Activated CD4-positive, alpha-beta T cell treated with anti-CD3 and anti-CD28 coated beads, Interleukin-2, amount 50 U/mL, for 48 hours (primary cell): Measurements from ENCODE around the gene DROSHA.

Experiments
- DNase-seq, 2 experiments: peaks; one replicate each; pipeline ENCODE4 v3.0.0-alpha.2; 2020

DROSHA gene

GRCh38 chr5:31516802-31517201 lies 15.1 kb downstream of the DROSHA start:
- no peak for DNase-seq

GRCh38 chr5:31511305-31511704 lies 20.6 kb downstream of the DROSHA start:
- no peak for DNase-seq

GRCh38 chr5:31504529-31504928 lies 27.4 kb downstream of the DROSHA start:
- no peak for DNase-seq

- no peak for DNase-seq
These were observed 29.4 kb downstream of the DROSHA start for GRCh38 chr5:31502506-31502905.

GRCh38 chr5:31500256-31500655 lies 31.6 kb downstream of the DROSHA start:
- DNase-seq, result no peak

GRCh38 chr5:31496891-31497290 lies 35.0 kb downstream of the DROSHA start:
- DNase-seq, result no peak

- DNase-seq, result no peak
These were observed 35.6 kb downstream of the DROSHA start for GRCh38 chr5:31496301-31496700.

GRCh38 chr5:31495336-31495735 lies 36.6 kb downstream of the DROSHA start:
- DNase-seq, result no peak

GRCh38 chr5:31492869-31493268 lies 39.0 kb downstream of the DROSHA start:
- no peak for DNase-seq

GRCh38 chr5:31487506-31487905 lies 44.4 kb downstream of the DROSHA start:
- no peak for DNase-seq

- DNase-seq, result no peak
These were observed 45.5 kb downstream of the DROSHA start for GRCh38 chr5:31486441-31486840.

GRCh38 chr5:31485376-31486207 lies 46.3 kb downstream of the DROSHA start:
- DNase-seq, result no peak

- DNase-seq, result no peak
These were observed 50.2 kb downstream of the DROSHA start for GRCh38 chr5:31481531-31482165.

GRCh38 chr5:31479706-31480105 lies 52.2 kb downstream of the DROSHA start:
- no peak for DNase-seq

GRCh38 chr5:31478901-31479300 lies 53.0 kb downstream of the DROSHA start:
- DNase-seq, result no peak

GRCh38 chr5:31477971-31478370 lies 53.9 kb downstream of the DROSHA start:
- no peak for DNase-seq

GRCh38 chr5:31477516-31477915 lies 54.4 kb downstream of the DROSHA start:
- DNase-seq, result no peak

GRCh38 chr5:31476738-31477141 lies 55.2 kb downstream of the DROSHA start:
- DNase-seq, result no peak

GRCh38 chr5:31471916-31472315 lies 60.0 kb downstream of the DROSHA start:
- no peak for DNase-seq

GRCh38 chr5:31471040-31471439 lies 60.9 kb downstream of the DROSHA start:
- no peak for DNase-seq

GRCh38 chr5:31470608-31471007 lies 61.3 kb downstream of the DROSHA start:
- no peak for DNase-seq

GRCh38 chr5:31469886-31470285 lies 62.0 kb downstream of the DROSHA start:
- DNase-seq, result no peak

GRCh38 chr5:31469466-31469865 lies 62.4 kb downstream of the DROSHA start:
- DNase-seq, result no peak

GRCh38 chr5:31465291-31465690 lies 66.6 kb downstream of the DROSHA start:
- DNase-seq, result no peak

- no peak for DNase-seq
These were observed 67.8 kb downstream of the DROSHA start for GRCh38 chr5:31464081-31464480.
